Astrocyte of the cerebellum (primary cell): ENCODE results near the gene COG3.

Experiments
- DNase-seq: peaks from one replicate; pipeline ENCODE4 v3.0.0-alpha.2; 2011; ENCODE audit warnings: low read depth
- H3K4me3 ChIP-seq: 2 replicates; pipeline ENCODE4 v1.5.1; 2011; ENCODE audit warnings: mild to moderate bottlenecking, low read depth, low read length, moderate library complexity
- CTCF ChIP-seq: IDR thresholded peaks from 2 replicates; pipeline ENCODE4 v1.5.1; 2012; ENCODE audit warnings: low read length, low read depth, moderate library complexity, mild to moderate bottlenecking; ENCODE audit errors: missing control alignments
- in situ Hi-C: cut with HindIII; loops from 2 replicates; pipeline ENCODE4 v1.10.0; 2017; ENCODE audit warnings: low sequenced_read_pairs

Gene COG3

GRCh38 chr13:45511310-45512097, 46.8 kb downstream of the COG3 start:
- TF ChIP-seq CTCF: peak; percentile 83
- in situ Hi-C loops: no loop called here
- DNase-seq: peak; percentile 59
- no peak overlapping the region for H3K4me3 ChIP-seq

- H3K4me3 ChIP-seq: no peak overlapping the region
- in situ Hi-C loops: no loop called here
- TF ChIP-seq CTCF: no peak
- no peak for DNase-seq
Measured at GRCh38 chr13:45512098-45512496, 47.4 kb downstream of the COG3 start.

- in situ Hi-C loops: no loop called here
- DNase-seq: no peak
- H3K4me3 ChIP-seq: no peak overlapping the region
- TF ChIP-seq CTCF: no peak
Measured at GRCh38 chr13:45516757-45517156, 52.0 kb downstream of the COG3 start.

- in situ Hi-C loops: no loop called here
- TF ChIP-seq CTCF: no peak
- no peak for DNase-seq
- H3K4me3 ChIP-seq: no peak overlapping the region
Measured at GRCh38 chr13:45518525-45519245, 53.9 kb downstream of the COG3 start.

- in situ Hi-C loops: no loop called here
- no peak for DNase-seq
- H3K4me3 ChIP-seq: no peak overlapping the region
- no peak for TF ChIP-seq CTCF
Measured at GRCh38 chr13:45519493-45519892, 54.8 kb downstream of the COG3 start.

GRCh38 chr13:45521297-45521696, 56.6 kb downstream of the COG3 start:
- no peak for TF ChIP-seq CTCF
- in situ Hi-C loops: no loop called here
- DNase-seq: no peak
- no peak overlapping the region for H3K4me3 ChIP-seq
